Measurements from ENCODE around the gene P3H3. TPM values are rescaled to one million over a fixed set of nuclear protein-coding genes. Genes with fewer than 3 reads are reported as not detected.

P3H3 gene
- total RNA-seq, 2 experiments from 2014 or later, result 1.9 to 2.0 TPM

DNA sequence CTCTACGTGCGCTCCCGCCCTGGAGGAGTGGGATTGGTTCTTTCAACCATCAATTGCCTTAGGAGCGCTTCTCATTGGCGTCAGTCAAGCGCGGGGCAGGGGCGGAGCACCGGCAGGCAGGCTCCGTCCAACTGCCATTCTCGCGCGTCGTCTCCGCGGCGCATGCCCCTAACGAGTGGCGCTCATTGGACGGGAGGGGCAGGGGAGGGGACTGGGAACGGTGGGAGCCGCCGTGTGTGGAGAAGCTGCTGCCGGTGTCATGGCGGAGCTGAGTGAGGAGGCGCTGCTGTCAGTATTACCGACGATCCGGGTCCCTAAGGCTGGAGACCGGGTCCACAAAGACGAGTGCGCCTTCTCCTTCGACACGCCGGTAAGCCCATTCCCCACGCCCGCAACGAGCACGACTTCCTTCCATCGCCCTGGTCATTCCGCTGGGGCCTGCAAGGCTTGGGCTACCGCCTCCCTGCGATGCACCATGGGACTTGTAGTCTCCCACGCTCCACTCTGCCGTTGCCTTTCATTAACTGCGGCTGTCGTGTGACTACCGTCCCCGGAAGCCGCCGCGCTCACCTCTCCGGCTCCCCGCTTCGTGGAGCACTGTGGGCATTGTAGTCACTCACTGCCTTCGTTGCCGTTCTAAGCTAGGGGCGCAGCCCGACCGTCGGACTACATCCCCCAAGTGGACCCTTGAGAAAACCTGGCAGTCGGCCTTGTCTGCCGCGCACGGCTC, 23.9 kb downstream of the P3H3 start, which contains the start of gene USP5:
Gene USP5 (plus strand): TSS at position 230 of the 730 bp plus-strand sequence. CDS start 30 bp downstream, at position 260.
- peak; percentile 99 for DNase-seq
- CTCF ChIA-PET, result interaction anchor here (0.8 to 4.0 kb wide), 16 partner anchors 9 to 298 kb away, joined by 3 to 24 read pairs (median 5); partner anchors contain the start of genes MLF2, PTMS, SPSB2 and TPI1
- peak within 1 kb of the TSS; percentile 86 for H3K4me3 Mint-ChIP-seq
- H3K27ac Mint-ChIP-seq, result peak within 1 kb of the TSS; percentile 93
- no peaks in the 10 kb centered on the region for H3K9me3 Mint-ChIP-seq
- H3K36me3 Mint-ChIP-seq (ENCODE audit: low read depth), result peaks cover 32% of the 10 kb centered on the region
- intact Hi-C loops (cut with micrococcal nuclease), result loop anchor here (1.0 to 5.0 kb wide), 22 partner anchors 21 to 515 kb away; partner anchors contain the start of genes C1RL, CHD4, COPS7A and EMG1
- H3K27me3 Mint-ChIP-seq (ENCODE audit: low read depth), result no peaks in the 10 kb centered on the region
- peaks cover 35% of the 10 kb centered on the region for H3K4me1 Mint-ChIP-seq (ENCODE audit: low read depth)

DNA sequence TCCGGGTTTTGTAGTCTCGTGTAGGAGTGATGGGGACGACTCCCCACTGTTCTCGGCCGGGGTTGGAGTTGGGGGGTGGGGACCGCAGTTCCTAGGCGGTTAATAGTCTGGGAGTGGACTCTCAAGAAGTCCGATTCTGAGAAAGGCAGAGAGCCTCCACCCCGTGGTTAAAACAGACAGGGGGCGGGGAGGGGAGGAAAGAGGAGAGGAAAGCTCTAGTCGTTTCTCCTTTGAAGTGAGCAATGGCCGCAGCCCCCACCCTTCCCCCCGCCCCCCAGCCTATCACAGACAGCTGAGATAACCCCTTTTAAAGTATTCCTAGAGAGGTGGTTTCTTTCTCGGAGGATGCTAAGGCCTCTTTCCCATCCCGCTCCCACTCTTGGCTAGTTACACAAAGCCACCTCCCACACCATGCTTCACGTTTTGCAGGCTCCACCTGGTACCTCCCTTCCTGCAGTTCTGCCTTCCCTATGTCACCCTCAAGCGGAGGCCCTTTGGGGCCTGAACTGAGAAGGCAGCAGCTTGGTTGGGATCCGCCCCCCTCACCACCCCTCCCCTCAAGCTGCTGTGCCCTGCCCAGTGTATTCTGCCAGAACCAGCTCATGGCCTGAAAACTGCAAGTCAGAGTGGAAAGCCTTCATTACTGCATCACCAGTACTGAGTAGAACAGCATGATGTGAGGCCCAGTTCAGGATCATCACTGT, 24.6 kb downstream of the P3H3 start:
- peak; percentile 81 for DNase-seq
- intact Hi-C loops (cut with micrococcal nuclease), result loop anchor here (1.0 to 5.0 kb wide), 18 partner anchors 20 to 516 kb away; partner anchors contain the start of genes C1RL, CHD4, COPS7A and EMG1
- H3K27ac Mint-ChIP-seq, result peak overlapping the region; percentile 93
- peaks cover 35% of the 10 kb centered on the region for H3K4me1 Mint-ChIP-seq (ENCODE audit: low read depth)
- CTCF ChIA-PET, result interaction anchor here (1.0 to 4.0 kb wide), 15 partner anchors 8 to 298 kb away, joined by 3 to 24 read pairs (median 5); partner anchors contain the start of genes MLF2, PTMS, SPSB2 and TPI1
- peaks cover 31% of the 10 kb centered on the region for H3K36me3 Mint-ChIP-seq (ENCODE audit: low read depth)
- H3K4me3 Mint-ChIP-seq, result peak overlapping the region; percentile 86
- no peaks in the 10 kb centered on the region for H3K27me3 Mint-ChIP-seq (ENCODE audit: low read depth)
- H3K9me3 Mint-ChIP-seq, result no peaks in the 10 kb centered on the region

DNA sequence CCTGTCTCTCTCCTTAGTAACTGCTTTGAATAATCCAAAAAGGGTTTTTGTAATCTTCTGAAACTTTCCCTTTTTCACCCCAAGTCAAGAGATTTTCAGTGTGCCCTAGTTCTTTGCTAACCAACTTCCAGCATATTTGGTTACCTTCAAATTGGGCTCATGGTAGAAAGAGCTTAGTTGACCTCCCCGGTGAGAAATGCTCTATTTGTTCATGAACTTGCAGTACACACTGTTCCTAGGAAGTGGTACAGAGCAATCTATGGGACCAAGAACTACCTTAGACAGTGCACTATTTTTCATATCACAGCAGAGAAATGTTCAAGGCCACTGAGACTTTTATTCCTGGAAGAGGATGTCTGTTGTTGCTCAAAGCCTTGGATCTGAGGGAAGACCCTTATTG, 25.4 kb downstream of the P3H3 start:
- Mint-ChIP-seq H3K9me3 (no peaks in the 10 kb centered on the region), H3K27ac (peak overlapping the region; percentile 93), H3K4me3 (peak overlapping the region; percentile 86), H3K27me3 (ENCODE audit: low read depth) (no peaks in the 10 kb centered on the region), H3K4me1 (ENCODE audit: low read depth) (peaks cover 35% of the 10 kb centered on the region), H3K36me3 (ENCODE audit: low read depth) (peaks cover 29% of the 10 kb centered on the region)
- no peak for DNase-seq
- CTCF ChIA-PET, result interaction anchor here (0.7 to 4.0 kb wide), 10 partner anchors 9 to 119 kb away, joined by 3 to 24 read pairs (median 6); partner anchors contain the start of genes PTMS, SPSB2 and TPI1
- intact Hi-C loops (cut with micrococcal nuclease), result loop anchor here (5.0 kb wide), 3 partner anchors 254 to 516 kb away; partner anchors contain the start of genes C1RL and VAMP1

DNA sequence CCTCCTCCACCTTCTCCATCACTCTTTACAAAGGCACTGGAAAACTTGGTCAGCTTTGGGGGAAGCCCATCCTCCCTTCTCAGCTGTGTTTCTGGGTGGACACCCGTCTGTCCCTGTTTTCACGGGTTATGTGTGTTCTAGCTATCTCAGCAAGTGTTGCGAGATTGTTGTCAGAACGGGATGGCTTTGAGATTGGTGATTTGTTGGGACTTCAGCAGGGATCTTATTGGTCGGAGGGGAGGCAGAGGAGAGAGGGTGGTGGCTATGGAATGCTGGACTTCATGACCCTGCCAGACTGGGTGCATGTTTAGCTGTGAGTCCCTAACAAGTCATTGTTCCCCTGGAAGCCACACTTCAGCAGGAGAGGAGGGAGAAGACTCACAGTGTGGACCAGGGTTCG, 25.8 kb downstream of the P3H3 start:
- no peak for DNase-seq
- Mint-ChIP-seq H3K4me3 (peak overlapping the region; percentile 86), H3K9me3 (no peaks in the 10 kb centered on the region), H3K27ac (peak overlapping the region; percentile 93), H3K4me1 (ENCODE audit: low read depth) (peaks cover 34% of the 10 kb centered on the region), H3K27me3 (ENCODE audit: low read depth) (no peaks in the 10 kb centered on the region), H3K36me3 (ENCODE audit: low read depth) (peaks cover 28% of the 10 kb centered on the region)
- intact Hi-C loops (cut with micrococcal nuclease), result loop anchor here (5.0 kb wide), 3 partner anchors 253 to 517 kb away; partner anchors contain the start of genes C1RL and VAMP1
- CTCF ChIA-PET, result interaction anchor here (0.7 to 4.0 kb wide), 7 partner anchors 9 to 84 kb away, joined by 3 to 24 read pairs (median 6); partner anchors contain the start of gene SPSB2

DNA sequence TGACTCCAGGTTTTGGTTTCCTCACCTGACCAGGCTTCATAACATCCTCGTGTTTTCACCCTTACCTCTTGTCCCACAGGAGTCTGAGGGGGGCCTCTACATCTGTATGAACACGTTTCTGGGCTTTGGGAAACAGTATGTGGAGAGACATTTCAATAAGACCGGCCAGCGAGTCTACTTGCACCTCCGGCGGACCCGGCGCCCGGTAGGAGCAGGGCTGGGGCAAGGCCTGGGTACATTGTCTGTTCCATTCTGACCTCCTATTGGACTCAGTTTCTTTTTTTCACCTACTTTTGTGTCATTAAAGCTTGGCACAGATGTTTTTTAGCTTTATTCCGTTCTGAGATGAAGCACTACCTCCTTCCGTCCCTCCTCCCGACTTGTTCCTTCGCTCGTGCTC, 27.1 kb downstream of the P3H3 start:
- no peak overlapping the region for H3K4me3 Mint-ChIP-seq
- peaks cover 23% of the 10 kb centered on the region for H3K4me1 Mint-ChIP-seq (ENCODE audit: low read depth)
- no peaks in the 10 kb centered on the region for H3K27me3 Mint-ChIP-seq (ENCODE audit: low read depth)
- H3K27ac Mint-ChIP-seq, result no peak overlapping the region
- CTCF ChIA-PET, result interaction anchor here (3.1 kb wide), 1 partner anchor 17 kb away, joined by 24 read pairs; the partner anchor contains the start of gene SPSB2
- DNase-seq, result no peak
- no peaks in the 10 kb centered on the region for H3K9me3 Mint-ChIP-seq
- peaks cover 23% of the 10 kb centered on the region for H3K36me3 Mint-ChIP-seq (ENCODE audit: low read depth)
- intact Hi-C loops (cut with micrococcal nuclease), result no loop called here

DNA sequence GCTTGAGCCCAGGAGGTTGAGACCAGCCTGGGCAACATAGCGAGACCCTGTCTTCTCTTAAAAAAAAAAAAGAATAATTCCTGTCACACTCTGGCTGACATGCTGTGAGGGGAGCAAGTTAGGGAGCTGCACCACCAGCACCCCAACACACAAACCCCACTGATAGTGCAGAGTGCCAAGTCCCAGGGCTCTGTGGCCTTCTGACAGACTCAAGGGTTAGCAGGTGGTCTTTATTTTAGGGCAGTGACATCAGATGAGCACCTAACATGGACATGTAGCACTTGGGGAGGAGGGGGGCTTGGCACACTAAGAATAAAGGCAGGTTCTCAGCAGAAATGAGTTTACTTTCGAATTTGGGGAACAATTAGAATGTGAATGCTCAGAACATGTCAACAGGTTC, 30.6 kb downstream of the P3H3 start:
- Mint-ChIP-seq H3K9me3 (no peaks in the 10 kb centered on the region), H3K4me3 (no peak overlapping the region), H3K36me3 (ENCODE audit: low read depth) (peaks cover 38% of the 10 kb centered on the region), H3K4me1 (ENCODE audit: low read depth) (peaks cover 9% of the 10 kb centered on the region), H3K27me3 (ENCODE audit: low read depth) (no peaks in the 10 kb centered on the region), H3K27ac (no peak overlapping the region)
- CTCF ChIA-PET, result interaction anchor here (0.6 to 1.7 kb wide), 2 partner anchors 11 to 58 kb away, joined by 7 read pairs; no protein-coding TSS in a partner anchor
- no peak for DNase-seq
- intact Hi-C loops (cut with micrococcal nuclease), result no loop called here

DNA sequence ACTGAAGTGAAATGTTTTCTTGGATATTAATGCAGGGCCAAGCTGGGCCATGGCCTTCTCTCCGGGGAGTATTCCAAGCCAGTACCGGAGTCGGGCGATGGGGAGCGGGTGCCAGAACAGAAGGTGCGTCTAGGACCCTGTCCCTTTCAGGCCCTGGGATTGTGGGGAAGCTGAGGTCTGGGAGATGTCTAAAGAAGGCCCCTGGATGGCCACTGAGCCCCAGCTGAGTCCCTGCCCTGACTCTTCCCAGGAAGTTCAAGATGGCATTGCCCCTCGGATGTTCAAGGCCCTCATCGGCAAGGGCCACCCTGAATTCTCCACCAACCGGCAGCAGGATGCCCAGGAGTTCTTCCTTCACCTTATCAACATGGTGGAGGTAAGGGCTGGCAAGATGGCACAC, 31.9 kb downstream of the P3H3 start:
- CTCF ChIA-PET, result interaction anchor here (1.4 to 1.7 kb wide), 2 partner anchors 10 to 13 kb away, joined by 4 to 7 read pairs; partner anchors contain the start of gene SPSB2
- no peak for DNase-seq
- Mint-ChIP-seq H3K4me3 (no peak overlapping the region), H3K27me3 (ENCODE audit: low read depth) (no peaks in the 10 kb centered on the region), H3K9me3 (no peaks in the 10 kb centered on the region), H3K27ac (no peak overlapping the region), H3K4me1 (ENCODE audit: low read depth) (no peaks in the 10 kb centered on the region), H3K36me3 (ENCODE audit: low read depth) (peaks cover 40% of the 10 kb centered on the region)
- intact Hi-C loops (cut with micrococcal nuclease), result no loop called here

DNA sequence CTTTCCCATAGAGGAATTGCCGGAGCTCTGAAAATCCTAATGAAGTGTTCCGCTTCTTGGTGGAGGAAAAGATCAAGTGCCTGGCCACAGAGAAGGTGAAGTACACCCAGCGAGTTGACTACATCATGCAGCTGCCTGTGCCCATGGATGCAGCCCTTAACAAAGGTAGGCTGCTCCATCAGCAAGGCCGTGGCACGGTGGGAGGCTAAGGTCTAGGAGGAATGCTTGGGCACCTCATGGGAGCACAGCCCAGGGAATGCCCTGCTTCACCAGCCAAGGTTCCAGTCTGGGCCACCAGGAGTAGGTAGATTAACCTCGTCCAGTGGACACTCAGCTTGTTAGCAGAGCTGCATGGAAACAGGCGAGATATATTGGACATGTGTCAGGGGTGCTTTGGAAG, 32.7 kb downstream of the P3H3 start:
- Mint-ChIP-seq H3K4me1 (ENCODE audit: low read depth) (no peaks in the 10 kb centered on the region), H3K36me3 (ENCODE audit: low read depth) (peaks cover 43% of the 10 kb centered on the region), H3K4me3 (no peak overlapping the region), H3K27ac (no peak overlapping the region), H3K9me3 (no peaks in the 10 kb centered on the region), H3K27me3 (ENCODE audit: low read depth) (no peaks in the 10 kb centered on the region)
- DNase-seq, result no peak
- CTCF ChIA-PET, result interaction anchor here (1.0 kb wide), 2 partner anchors 9 to 12 kb away, joined by 3 read pairs; partner anchors contain the start of genes SPSB2 and USP5
- intact Hi-C loops (cut with micrococcal nuclease), result no loop called here

DNA sequence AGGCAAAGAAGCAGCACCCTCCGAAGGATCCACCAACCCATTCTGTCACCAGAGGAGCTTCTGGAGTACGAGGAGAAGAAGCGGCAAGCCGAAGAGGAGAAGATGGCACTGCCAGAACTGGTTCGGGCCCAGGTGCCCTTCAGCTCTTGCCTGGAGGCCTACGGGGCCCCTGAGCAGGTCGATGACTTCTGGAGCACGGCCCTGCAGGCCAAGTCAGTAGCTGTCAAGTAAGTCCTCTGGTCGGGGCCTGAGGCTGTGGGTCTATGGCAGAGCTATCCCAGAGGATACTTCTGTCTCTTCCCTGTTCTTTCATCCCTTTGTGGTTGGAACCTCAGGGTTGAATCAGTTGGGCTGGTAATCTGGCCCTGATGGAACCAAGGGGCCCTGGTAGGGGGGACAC, 33.2 kb downstream of the P3H3 start:
- DNase-seq, result no peak
- Mint-ChIP-seq H3K27me3 (ENCODE audit: low read depth) (no peaks in the 10 kb centered on the region), H3K36me3 (ENCODE audit: low read depth) (peaks cover 42% of the 10 kb centered on the region), H3K9me3 (no peaks in the 10 kb centered on the region), H3K27ac (no peak overlapping the region), H3K4me1 (ENCODE audit: low read depth) (peaks cover 1% of the 10 kb centered on the region), H3K4me3 (no peak overlapping the region)
- CTCF ChIA-PET, result interaction anchor here (1.0 kb wide), 2 partner anchors 9 to 11 kb away, joined by 3 read pairs; partner anchors contain the start of genes SPSB2 and USP5
- intact Hi-C loops (cut with micrococcal nuclease), result no loop called here

DNA sequence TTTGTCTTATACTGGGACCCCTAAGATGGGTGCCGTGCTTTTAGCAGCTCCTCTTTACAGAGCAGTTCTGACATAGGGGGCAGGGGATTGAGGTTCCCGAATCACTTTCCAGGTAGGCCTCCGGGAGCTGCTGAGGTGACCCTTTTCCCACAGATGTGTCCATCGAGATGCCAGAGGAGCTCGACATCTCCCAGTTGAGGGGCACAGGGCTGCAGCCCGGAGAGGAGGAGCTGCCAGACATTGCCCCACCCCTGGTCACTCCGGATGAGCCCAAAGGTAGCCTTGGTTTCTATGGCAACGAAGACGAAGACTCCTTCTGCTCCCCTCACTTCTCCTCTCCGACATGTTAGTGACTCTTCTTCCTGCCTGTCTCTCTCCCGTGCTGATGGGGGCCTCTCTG, 34.8 kb downstream of the P3H3 start:
- Mint-ChIP-seq H3K9me3 (no peaks in the 10 kb centered on the region), H3K36me3 (ENCODE audit: low read depth) (peaks cover 36% of the 10 kb centered on the region), H3K4me1 (ENCODE audit: low read depth) (peaks cover 9% of the 10 kb centered on the region), H3K27ac (no peak overlapping the region), H3K27me3 (ENCODE audit: low read depth) (no peaks in the 10 kb centered on the region), H3K4me3 (no peak overlapping the region)
- no peak for DNase-seq
- intact Hi-C loops (cut with micrococcal nuclease), result no loop called here
- CTCF ChIA-PET, result interaction anchor here (1.3 kb wide), 1 partner anchor 10 kb away, joined by 6 read pairs; no protein-coding TSS in a partner anchor

DNA sequence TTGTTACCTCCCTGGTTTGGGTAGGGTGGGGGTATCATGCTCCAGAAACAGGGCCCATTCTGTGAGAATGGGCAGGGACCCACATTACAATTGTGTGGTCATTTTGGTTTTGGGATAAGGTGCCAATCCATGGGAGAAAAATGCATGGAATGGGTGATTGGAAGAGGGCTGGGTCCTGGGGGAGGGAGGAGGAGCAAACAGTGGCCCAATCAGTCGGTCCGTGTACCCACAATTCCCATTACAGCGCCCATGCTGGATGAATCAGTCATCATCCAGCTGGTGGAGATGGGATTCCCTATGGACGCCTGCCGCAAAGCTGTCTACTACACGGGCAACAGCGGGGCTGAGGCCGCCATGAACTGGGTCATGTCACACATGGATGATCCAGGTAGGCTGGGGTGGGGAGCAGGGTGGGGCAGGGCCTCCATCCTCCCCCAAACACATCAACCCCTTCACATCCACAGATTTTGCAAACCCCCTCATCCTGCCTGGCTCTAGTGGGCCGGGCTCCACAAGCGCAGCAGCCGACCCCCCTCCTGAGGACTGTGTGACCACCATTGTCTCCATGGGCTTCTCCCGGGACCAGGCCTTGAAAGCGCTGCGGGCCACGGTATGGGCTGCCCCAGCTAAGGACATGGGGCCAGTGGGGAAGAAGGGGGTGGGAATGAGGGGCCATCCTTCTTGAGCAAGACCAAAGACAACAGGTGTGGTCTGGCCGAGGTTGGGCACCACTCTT, 35.5 kb downstream of the P3H3 start:
- Mint-ChIP-seq H3K36me3 (ENCODE audit: low read depth) (peaks cover 43% of the 10 kb centered on the region), H3K4me1 (ENCODE audit: low read depth) (peaks cover 15% of the 10 kb centered on the region), H3K27ac (no peak overlapping the region), H3K4me3 (no peak overlapping the region), H3K27me3 (ENCODE audit: low read depth) (no peaks in the 10 kb centered on the region), H3K9me3 (no peaks in the 10 kb centered on the region)
- CTCF ChIA-PET, result interaction anchor here (1.3 to 3.4 kb wide), 2 partner anchors 10 to 12 kb away, joined by 6 to 18 read pairs; partner anchors contain the start of genes CDCA3 and USP5
- intact Hi-C loops (cut with micrococcal nuclease), result no loop called here
- no peak for DNase-seq

Data from activated naive CD4-positive, alpha-beta T cell treated with anti-CD3 and anti-CD28 coated beads for 36 hours (primary cell).